Inferior parietal cortex (tissue), 1 donor: ENCODE data around the gene BSCL2.
"Not testable (repeated sequence)": the region's sequence is repeated elsewhere in the genome, so short reads cannot be mapped to it uniquely, and the experiment has no call there.

ENCODE experiments used
- DNase-seq: peaks from one replicate; pipeline ENCODE4 v3.0.0-alpha.2; 2016; ENCODE audit errors: extremely low spot score

The BSCL2 gene

DNA sequence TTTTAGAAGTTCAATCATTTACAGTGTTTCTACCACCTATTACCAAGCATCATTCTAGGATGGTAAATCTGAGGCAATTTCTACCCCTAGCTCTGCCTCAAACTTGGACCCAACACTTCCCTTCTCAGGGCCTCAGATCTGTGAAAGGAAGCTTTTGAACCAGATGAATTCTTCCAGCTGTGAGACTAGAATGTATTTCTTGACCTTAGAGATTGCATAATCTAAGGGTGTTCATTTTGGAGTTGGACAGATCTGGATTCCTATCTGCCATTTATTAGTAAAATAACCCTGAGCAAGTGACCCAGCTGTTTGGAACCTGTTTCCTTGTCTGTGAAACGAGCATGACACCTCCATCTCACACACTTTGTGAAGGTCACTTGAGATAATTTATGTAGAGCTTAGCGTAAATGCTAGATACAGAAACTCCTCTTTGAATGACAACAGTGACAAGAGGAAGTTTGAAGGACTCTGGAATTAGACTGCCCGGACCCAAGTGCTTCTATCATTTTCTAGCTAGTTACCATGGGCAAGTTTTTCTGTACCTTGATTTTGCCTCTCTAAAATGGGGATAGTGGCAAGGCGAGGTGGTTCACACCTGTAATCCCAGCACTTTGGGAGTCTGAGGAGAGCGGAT lies 50.3 kb downstream of the BSCL2 start:
- no peak for DNase-seq

DNA sequence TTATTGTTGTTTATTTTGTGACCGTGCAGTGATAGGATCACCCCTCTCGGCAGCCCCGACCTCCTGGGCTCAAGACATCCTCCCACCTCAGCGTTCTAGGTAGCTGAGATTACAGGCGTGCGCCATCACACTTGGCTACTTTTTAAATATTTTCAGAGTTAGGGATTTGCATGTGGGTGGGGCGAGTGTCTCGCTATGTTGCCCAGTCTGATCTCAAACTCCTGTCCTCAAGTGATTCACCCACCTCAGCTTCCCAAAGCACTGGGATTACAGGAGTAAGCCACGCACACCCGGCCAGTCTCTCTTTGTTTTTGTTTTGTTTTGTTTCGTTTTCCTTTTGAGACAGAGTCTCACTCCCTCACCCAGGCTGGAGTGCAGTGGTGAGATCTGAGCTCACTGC lies 52.9 kb downstream of the BSCL2 start:
- no peak for DNase-seq

DNA sequence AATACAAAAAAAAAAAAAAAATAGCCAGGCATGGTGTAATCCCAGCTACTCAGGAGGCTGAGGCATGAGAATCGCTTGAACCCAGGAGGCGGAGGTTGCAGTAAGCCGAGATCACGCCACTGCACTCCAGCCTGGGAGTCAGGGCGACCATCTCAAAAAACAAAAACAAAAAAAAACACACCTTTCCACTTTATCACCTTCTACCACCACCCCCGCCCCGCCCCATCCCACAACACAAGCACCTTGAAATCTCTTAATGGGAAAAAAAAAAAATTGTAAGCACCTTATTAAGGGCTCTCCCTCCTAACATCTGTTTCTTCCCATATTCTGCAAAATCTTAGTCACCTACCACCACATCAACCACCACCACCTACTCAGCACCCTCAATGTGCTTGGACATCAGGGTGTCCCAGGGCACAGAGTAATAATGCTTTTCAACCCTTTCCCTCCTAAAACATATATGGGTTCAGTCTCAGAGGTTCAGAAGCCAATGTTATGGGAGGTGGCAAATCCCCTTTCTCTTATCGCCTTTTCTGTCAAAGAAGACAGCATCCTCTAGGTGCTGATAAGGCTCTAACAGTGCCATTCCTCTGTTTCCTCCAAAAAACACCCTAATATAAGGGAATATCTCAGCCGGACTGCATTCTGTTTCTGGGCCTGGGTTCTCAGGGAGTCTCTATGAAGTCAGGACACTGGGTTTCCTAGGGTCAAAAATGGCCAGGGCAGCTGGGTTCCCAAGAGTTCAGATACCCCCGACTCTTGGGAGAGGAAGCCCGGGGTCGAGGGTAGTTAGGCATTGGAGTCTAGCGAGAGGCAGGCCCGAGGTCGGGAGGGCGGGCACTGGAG lies 54.8 kb downstream of the BSCL2 start:
- DNase-seq: no peak

GRCh38 chr11:62650283-62650682 lies 56.9 kb downstream of the BSCL2 start:
- DNase-seq: not testable (repeated sequence)

GRCh38 chr11:62649486-62649885 lies 57.7 kb downstream of the BSCL2 start:
- no peak for DNase-seq

DNA sequence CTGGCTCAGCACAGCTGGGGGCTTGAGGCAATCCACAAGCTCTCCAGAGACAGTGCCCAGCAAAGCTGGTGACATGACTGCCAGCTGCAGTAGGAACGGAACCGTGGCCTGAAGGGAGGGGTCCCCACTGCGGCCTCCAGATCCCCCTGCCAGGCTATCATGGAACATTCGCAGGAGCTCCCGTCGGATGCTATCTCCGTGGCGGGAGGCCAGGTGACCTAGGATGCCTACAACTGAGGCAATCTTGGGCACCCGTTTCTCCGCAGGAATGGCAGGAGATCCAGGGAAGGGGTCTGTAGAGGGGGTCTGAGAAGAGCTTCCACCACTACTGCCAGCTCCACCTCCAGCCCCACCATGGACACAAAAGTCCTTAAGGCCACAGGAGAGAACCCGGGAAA lies 58.3 kb downstream of the BSCL2 start:
- no peak for DNase-seq

DNA sequence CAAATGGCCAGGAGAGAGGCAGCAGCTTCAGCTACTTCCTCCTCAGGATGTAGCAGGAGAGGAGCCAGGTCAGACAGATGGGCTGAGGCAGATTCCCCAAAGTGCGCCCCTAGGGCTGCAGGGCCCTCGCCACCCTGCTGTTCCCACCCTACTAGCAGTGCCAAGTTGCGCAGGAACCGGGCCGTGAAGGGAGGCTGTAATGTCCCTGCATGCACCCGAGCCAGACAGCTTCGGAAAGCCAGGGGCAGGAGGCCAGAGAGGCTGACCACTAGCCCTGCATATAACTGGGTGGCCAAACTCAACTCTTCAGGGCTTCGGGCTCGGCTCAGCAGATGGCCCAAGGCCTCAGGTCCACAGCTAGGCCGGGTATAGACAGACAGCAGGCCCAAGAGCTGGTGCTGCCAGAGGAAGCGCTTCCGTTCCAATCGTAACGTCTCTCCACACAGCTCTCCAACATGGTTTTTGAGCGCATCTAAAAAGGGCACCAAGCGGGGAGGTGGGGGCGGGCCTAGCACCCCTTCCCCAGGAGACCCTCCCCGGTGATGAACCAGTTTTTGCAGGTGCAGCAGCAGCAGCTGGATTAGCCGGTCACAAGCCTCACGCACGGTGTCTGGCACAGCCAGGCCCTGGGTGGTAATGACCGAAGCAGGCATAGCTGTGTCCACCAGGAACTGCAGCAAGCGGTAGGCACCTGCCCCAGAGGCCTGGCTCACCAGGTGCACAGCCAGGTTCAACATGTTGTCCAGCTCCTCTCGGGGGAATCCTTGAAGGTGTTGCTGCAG lies 58.8 kb downstream of the BSCL2 start:
- DNase-seq: no peak

- DNase-seq: no peak
These were observed 59.6 kb downstream of the BSCL2 start for GRCh38 chr11:62647609-62648005.

- DNase-seq: no peak
These were observed 60.2 kb downstream of the BSCL2 start for GRCh38 chr11:62646825-62647608.

GRCh38 chr11:62645946-62646824 lies 61.0 kb downstream of the BSCL2 start, which contains the start of gene GANAB:
Gene GANAB, minus strand, starts transcription at chr11:62646613. Its CDS starts 14 bp downstream, at chr11:62646599.
- peak; percentile 97 for DNase-seq

- DNase-seq: no peak
These were observed 61.6 kb downstream of the BSCL2 start for GRCh38 chr11:62645671-62645945.

DNA sequence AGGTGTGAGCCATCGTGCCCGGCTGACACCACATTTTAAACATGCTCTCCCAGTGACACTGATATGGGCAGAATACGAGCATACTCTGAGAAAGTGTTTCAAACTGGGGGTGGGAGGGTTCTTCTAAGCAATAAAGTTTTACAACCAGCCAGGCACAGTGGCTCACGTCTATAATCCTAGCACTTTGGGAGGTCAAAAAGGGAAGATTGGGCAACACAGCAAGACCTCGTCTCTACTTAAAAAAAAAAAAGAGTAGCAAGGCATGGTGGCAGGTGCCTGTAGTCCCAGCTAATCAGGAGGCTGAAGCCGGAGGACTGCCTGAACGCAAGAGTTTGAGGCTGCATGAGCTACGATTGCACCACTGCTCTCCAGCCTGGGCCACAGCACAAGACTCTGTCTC lies 63.0 kb downstream of the BSCL2 start:
- DNase-seq: no peak
